Measurements from ENCODE around the gene EXOC3L2. TPM values are rescaled to one million over a fixed set of nuclear protein-coding genes. Genes with fewer than 3 reads are reported as not detected.

Gene EXOC3L2
- not detected in 2 replicates for total RNA-seq

GRCh38 chr19:45245334-45245787, at the start of gene EXOC3L2:
Gene EXOC3L2, minus strand, starts transcription at chr19:45245407. Its CDS starts 6,362 bp downstream, at chr19:45239045.

GRCh38 chr19:45250832-45251451, 5.7 kb upstream of the EXOC3L2 start, which contains the start of gene MARK4:
Gene MARK4, plus strand, starts transcription at chr19:45251271. Its CDS starts 318 bp downstream, at chr19:45251589.

GRCh38 chr19:45178262-45179071, 66.7 kb downstream of the EXOC3L2 start, which contains the start of gene BLOC1S3:
Gene BLOC1S3, plus strand, starts transcription at chr19:45178784. Its CDS starts 513 bp downstream, at chr19:45179297.

GRCh38 chr19:45177817-45178261, 67.4 kb downstream of the EXOC3L2 start, which contains the start of gene TRAPPC6A:
Gene TRAPPC6A, minus strand, starts transcription at chr19:45178237. Its CDS starts 19 bp downstream, at chr19:45178218.

Other genes with a start within 250 kb of the EXOC3L2 start
- 9.9 and 11.6 TPM in 2 replicates for gene RELB, start 243.9 kb downstream of the EXOC3L2 start, total RNA-seq
- gene CLASRP, start 206.4 kb downstream of the EXOC3L2 start, total RNA-seq: 34.9 and 46.4 TPM in 2 replicates
- 0.17 and 0.45 TPM in 2 replicates for gene ZNF296, start 168.9 kb downstream of the EXOC3L2 start, total RNA-seq
- 34.6 and 45.5 TPM in 2 replicates for gene GEMIN7, start 166.1 kb downstream of the EXOC3L2 start, total RNA-seq
- gene PPP1R37, start 152.2 kb downstream of the EXOC3L2 start, total RNA-seq: 28.7 and 30.3 TPM in 2 replicates
- gene NKPD1, start 84.4 kb downstream of the EXOC3L2 start, total RNA-seq: 0.15 and 0.34 TPM in 2 replicates
- gene TRAPPC6A, start 67.2 kb downstream of the EXOC3L2 start, total RNA-seq: 10.1 and 13.2 TPM in 2 replicates
- 3.2 and 6.4 TPM in 2 replicates for gene BLOC1S3, start 66.6 kb downstream of the EXOC3L2 start, total RNA-seq
- gene MARK4, start 5.9 kb upstream of the EXOC3L2 start, total RNA-seq: 12.8 and 14.0 TPM in 2 replicates
- gene CKM, start 77.5 kb upstream of the EXOC3L2 start, total RNA-seq: 0.15 and 0.17 TPM in 2 replicates
- 0.15 TPM in 1 of 2 replicates, not detected in the other for gene KLC3, start 95.3 kb upstream of the EXOC3L2 start, total RNA-seq
- gene ERCC2, start 125.2 kb upstream of the EXOC3L2 start, total RNA-seq: 24.9 and 27.1 TPM in 2 replicates
- 2.7 and 3.3 TPM in 2 replicates for gene PPP1R13L, start 159.7 kb upstream of the EXOC3L2 start, total RNA-seq
- 7.9 and 9.6 TPM in 2 replicates for gene POLR1G, start 161.2 kb upstream of the EXOC3L2 start, total RNA-seq
- 142 and 152 TPM in 2 replicates for gene ERCC1, start 178.5 kb upstream of the EXOC3L2 start, total RNA-seq
- gene FOSB, start 222.6 kb upstream of the EXOC3L2 start, total RNA-seq: 2.5 and 3.0 TPM in 2 replicates

All from bronchus fibroblast of lung (primary cell).